DMS 273 (cell line): ENCODE data around the gene AFAP1L1.
"Not testable (repeated sequence)": the region's sequence is repeated elsewhere in the genome, so short reads cannot be mapped to it uniquely, and the experiment has no call there.

Experiments
- DNase-seq: peaks from one replicate; lab custom pipeline; 2025; ENCODE audit not compliant: unreplicated experiment; lab: John Stamatoyannopoulos, UW

AFAP1L1 gene

GRCh38 chr5:149260761-149261160, 10.9 kb upstream of the AFAP1L1 start:
- DNase-seq = no peak

DNA sequence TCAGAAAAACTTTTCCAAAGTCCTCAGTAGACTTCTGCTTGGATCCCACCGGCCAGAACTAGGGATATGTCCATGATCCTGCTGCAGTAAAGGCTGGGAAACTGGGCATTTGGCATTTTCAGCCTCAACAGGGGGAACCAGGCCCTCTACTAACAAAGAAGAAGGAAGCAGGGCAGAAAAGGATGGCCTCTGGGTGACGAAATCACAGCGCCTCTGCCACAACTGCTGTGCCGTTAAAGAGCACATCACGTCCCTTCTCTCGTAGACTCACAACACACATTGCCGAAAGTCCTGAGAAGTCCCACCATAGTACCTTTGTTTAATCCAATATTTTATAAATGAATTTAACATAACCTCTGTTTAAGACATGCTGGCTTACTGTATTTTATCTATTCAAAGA, 10.4 kb upstream of the AFAP1L1 start:
- no peak for DNase-seq

- no peak for DNase-seq
Observed at GRCh38 chr5:149262315-149262714, 9.3 kb upstream of the AFAP1L1 start.

- DNase-seq = peak; percentile 67
Observed at GRCh38 chr5:149264439-149265067, 7.1 kb upstream of the AFAP1L1 start.

DNA sequence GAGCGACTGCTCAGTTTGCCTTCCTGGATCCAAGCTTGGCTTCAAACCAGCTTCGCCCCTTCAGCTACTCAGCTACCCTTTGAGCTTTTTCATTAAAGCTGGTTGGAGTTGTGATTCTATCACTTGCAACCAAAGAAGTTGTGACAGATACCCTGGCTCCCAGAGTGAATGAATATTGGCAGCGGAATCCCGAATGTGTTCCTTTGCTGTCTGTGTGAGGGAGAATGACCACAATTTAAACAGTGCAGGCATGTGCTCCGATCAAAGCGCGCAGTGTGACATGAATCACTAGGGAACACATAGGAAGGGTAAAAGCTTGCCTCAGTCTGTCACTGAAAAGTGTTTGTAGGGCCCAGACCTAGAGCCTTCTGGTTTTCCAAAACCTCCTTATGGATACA, 6.6 kb upstream of the AFAP1L1 start:
- no peak for DNase-seq

DNA sequence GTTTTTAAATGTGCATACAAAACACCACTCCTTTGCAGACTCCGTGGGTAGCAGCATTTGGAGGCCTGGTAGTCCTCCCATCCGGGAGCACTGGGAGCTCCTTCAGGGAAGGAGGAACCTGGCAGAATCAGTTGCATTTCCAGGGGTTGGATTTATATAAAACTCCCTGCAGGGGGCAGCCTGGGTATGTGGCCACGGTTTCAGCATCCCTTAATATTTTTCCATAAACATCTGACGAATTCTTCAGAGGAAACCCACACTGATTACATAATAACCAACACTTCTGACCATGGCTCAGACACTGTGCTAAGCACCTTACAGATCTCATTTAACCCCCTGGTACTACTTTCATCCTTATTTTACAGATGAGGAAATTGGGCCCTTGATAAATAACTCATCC, 6.1 kb upstream of the AFAP1L1 start:
- peak; percentile 65 for DNase-seq

DNA sequence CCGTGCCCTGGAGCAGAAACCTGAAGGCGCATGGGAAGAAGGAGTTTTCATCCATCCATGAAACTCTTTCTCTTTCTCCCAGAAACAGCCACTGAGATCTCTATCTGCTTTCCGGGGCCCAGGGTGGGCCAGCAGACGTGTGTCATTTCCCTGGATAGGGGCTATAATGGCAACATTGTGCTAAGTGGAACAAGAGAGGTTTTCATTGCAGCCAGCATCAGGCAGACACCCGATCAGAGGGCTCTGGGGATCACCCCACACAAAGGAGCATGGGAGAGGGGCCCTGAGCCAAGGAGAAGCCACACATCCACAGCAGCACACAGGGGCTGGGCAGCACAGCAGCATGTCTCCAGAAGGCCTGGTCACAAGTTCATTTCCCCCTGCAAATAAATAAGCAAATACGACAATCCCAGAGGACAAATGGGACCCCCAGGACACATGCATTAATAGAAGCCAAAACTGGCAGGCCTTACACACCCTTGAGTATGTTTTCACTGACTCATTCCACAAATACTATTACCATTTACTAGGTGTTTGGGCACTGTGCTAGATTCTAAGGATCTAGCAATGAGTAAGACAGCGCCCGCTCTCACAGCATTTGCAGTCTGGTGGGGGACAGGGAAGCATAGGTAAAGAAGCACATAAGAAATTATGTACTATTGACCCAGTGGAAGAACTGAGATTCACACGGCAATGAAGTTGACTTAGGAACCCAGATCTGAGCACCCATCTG, 4.3 kb upstream of the AFAP1L1 start:
- DNase-seq = no peak

DNA sequence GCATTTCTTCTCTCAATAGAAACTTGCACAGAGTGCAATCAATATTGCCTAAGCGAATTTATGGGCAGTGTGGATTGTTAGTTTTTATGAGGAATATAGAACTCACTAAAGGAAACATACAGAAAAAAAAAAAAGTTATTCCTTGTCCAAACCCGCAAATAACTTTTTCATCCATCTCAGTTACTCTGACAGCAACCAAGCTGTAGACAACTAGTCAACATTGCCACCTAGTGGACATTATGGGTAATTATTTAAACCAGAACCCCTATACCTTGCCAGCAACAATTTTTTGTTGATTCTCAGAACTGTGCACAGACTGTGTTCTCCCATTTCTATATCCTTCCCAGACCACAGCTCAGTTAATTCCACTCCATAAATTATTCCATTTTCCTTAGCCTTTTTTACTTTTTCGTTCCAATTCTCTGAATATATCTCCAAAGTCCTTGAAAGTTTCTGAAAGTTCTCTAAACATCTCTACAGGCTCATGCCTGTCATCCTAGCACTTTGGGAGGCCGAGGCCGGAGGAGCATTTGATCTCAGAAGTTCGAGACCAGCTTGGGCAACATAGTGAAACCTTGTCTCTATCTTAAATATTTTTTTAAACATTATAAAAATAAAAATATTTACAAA, 2.6 kb upstream of the AFAP1L1 start:
- peak; percentile 80 for DNase-seq

- no peak for DNase-seq
Observed at GRCh38 chr5:149271195-149271715, 404 bp upstream of the AFAP1L1 start.

GRCh38 chr5:149272781-149273180, 1.1 kb downstream of the AFAP1L1 start:
- not testable (repeated sequence) for DNase-seq

DNA sequence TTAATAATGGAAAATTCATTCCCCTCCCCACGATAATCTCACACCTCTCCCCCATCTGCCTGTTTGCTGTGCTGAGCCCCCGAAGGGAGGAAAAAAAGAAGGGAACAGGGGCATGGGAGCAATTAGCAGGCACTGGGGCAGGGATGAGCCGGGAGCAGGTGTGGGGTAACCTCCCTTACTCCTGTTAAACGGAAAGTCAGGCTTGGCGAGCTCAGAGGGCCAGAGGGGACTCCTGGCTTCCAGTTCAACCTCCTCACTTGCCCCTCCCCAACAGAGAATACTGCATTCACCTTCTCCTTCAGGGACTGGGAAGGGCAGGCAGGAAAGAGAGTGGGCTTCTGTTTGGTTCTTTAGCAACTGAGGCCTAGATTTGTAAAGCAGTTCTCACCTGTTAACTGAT, 1.6 kb downstream of the AFAP1L1 start:
- no peak for DNase-seq

- DNase-seq = no peak
Observed at GRCh38 chr5:149273950-149274349, 2.3 kb downstream of the AFAP1L1 start.

DNA sequence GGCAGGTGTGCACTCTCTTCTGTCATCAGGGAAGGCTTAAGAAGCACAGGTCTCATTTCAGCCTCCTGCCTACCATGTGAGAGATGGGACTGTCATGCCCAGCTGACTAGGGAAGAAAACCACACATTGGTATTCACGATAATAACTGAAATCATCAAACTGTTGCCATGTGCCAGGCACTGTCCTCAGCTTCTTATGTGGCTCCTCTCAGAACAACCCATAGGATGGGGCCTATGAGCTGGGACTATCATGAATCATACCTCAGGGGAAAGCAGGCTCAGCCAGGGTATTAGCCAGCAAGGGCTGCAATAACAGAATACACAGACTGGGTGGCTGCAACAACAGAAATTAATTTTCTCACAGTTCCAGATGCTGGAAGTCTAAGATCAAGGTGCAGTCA, 3.3 kb downstream of the AFAP1L1 start:
- DNase-seq = no peak

DNA sequence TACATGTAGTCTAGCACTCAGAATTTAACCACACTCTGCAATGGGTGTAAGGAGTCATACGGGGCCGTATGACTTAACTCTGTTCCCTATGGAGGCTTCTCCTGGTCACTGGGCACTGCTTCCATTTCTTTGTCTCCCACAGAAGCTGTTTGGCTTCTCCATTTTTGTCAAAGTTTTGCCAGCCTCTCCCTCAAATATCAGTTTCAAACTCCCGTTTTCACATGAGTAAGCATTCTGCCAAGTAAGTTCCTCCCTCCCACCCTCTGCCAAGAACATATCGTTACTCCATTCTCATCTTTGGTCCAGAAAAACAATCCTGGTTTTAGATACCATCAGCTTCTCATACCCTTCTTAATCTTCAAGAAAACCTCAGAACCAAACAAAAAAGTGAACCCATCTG, 6.1 kb downstream of the AFAP1L1 start:
- DNase-seq = no peak

GRCh38 chr5:149278451-149279210, 7.0 kb downstream of the AFAP1L1 start:
- no peak for DNase-seq

GRCh38 chr5:149279661-149280060, 8.0 kb downstream of the AFAP1L1 start:
- no peak for DNase-seq

DNA sequence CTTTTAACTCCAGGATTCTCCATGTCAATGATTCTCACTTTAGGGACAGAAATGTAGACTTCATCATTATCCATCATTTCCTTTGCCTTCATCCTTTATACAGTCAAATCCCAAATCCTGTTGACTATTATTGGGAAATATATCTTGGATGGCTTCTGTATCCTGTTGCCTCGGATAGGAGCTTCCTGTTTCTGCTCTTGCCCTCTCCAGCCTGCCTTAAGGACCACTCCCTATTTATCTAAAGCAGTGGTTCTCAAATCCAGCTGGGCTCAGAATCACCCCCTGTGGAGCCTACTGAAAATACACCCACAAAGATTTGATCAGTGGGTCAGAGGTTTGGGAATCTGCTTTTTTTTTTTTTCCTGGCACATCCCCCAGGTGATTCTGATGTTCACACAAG, 8.5 kb downstream of the AFAP1L1 start:
- DNase-seq = no peak

DNA sequence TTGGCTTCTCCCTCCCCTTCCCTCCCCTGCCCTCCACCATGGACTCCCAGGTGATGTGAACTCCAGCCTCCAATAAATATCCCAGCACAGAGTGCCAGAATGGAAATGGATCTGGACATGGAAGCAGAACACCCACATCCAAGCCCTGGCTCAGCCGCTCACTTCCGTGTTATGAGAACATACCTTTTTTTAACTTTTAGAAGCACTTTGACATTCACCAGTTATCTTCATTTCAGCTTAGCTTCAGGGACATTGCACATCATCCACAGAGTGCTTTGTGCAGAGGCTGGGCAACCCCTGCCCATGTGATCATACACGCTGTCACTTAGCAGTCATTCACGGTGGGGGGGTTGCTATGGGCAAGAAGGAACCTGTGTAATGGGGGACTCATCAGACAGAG, 9.1 kb downstream of the AFAP1L1 start:
- DNase-seq = no peak

GRCh38 chr5:149282027-149282965, 10.6 kb downstream of the AFAP1L1 start:
- no peak for DNase-seq

- no peak for DNase-seq
Observed at GRCh38 chr5:149282966-149283332, 11.3 kb downstream of the AFAP1L1 start.
